GM10847 (cell line): Measurements from ENCODE around the gene HMG20A.

Experiments used
- POLR2A ChIP-seq: IDR thresholded peaks from 2 replicates; pipeline ENCODE4 v1.6.1; 2011; ENCODE audit not compliant: insufficient read length; ENCODE audit errors: extremely low read depth

Gene HMG20A

DNA sequence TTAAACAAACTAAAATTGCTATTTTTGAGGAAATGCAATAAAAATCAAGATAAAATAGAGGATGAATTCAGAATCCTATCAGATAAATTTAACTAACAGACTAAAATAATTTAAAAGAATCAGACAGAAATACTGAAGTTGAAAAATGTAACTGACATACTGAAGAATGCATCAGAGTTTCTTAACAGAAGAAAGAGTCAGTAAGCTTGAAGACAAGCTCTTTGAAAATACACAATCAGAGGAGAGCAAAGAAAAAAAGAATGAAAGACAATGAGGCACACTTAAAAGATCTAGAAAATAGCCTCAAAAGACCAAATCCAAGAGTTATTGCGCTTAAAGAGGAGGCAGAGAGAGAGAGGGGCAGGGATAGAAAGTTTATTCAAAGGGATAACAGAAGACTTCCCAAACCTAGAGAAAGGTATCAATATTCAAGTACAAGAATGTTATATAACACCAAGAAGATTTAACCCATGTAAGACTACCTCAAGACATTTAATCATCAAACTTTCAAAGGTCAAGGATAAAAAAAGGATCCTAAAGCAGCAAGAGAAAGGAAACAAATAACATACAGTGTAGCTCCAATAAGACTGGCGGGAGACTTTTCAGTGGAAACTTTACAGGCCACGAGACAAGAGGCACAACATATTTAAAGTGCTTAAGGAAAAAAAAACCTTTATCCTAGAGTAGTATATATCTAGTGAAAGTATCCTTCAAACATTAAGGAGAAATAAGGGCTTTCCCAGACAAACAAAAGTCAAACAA is 25.5 kb upstream of the HMG20A start:
- TF ChIP-seq POLR2A = no peak

DNA sequence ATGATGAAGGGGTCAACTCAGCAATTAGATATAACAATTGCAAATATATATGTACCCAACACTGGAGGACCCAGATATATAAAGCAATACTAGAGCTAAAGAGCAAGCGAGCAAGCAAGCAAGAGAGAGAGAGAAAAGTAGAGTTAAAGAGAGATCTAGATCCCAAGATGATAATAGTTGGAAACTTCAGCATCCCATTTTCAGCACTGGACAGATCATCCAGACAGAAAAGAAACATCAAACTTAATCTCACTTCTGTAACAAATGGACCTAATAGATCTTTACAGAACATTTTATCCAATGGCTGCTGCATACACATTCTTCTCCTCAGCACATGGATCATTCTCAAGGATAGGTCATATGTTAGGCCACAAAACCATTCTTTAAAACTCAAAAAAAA is 24.0 kb upstream of the HMG20A start:
- TF ChIP-seq POLR2A = no peak

DNA sequence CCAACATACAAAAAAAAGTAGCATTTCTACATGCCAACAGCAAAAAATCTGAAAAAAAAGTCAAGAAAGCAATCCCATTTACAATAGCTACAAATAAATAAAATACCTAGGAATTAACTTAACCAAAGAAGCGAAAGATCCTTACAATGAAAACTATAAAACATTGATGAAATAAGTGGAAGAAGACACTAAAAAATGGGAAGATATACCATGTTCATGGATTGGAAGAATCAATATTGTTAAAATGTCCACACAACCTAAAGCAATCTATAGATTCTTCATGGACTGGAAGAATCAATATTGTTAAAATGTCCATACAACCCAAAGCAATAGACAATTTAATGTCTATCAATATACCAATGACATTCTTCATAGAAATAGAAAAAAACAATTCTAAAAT is 21.8 kb upstream of the HMG20A start:
- TF ChIP-seq POLR2A = no peak

DNA sequence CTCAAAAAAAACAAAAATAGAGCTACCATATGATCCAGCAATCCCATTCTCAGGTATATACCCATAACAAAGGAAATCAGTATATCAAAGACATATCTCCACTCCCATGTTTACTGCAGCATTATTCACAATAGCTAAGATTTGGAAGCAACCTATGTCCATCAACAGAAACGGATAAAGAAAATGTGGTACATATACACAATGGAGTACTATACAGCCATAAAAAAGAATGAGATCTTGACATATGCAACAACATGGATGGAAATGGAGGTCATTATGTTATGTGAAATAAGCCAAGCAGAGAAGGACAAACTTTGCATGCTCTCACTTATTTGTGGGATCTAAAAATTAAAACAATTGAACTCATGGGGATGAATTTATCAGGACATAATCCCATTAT is 20.4 kb upstream of the HMG20A start:
- TF ChIP-seq POLR2A = no peak

DNA sequence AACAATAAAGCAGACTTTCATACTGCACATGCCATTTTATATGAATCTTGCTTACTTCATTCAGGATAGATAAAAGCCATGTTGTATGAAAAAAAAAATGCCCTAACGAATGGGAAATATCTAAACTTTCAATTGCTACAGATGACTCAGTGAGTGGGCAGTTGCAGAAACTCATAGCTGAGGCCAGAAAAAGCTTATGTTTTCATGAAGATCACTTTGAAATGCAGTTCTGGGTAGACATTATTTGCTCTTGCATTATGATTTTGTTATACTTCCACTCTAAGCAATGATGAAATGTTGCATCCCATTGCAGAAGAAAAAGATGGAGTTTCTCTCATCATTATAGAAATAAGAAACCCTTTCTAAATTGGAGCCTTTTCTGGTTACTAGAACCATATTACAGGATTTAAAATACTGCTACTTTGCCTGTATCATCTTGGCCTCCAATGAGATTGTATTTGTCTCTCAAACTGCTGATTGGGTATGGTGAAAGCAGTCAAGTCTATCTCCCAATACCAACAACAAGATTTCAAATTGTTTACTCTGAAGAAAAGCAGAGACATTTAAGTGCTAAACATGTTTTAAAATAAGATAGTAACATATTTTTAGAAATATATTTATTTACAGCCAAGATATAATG is 17.8 kb upstream of the HMG20A start:
- TF ChIP-seq POLR2A = no peak

DNA sequence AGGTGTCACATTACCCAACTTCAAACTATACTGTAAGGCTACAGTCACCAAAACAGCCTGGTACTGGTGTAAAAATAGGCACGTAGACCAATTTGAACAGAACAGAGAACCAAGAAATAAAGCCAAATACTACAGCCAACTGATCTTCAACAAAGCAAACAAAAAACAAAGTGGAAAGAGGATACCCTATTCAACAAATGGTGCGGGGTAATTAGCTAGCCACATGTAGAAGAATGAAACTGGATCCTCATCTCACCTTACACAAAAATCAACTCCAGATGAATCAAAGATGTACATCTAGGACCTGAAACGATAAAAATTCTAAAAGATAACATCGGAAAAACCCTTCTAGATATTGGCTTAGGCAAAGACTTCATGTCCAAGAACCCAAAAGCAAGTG is 13.8 kb upstream of the HMG20A start:
- TF ChIP-seq POLR2A = no peak

DNA sequence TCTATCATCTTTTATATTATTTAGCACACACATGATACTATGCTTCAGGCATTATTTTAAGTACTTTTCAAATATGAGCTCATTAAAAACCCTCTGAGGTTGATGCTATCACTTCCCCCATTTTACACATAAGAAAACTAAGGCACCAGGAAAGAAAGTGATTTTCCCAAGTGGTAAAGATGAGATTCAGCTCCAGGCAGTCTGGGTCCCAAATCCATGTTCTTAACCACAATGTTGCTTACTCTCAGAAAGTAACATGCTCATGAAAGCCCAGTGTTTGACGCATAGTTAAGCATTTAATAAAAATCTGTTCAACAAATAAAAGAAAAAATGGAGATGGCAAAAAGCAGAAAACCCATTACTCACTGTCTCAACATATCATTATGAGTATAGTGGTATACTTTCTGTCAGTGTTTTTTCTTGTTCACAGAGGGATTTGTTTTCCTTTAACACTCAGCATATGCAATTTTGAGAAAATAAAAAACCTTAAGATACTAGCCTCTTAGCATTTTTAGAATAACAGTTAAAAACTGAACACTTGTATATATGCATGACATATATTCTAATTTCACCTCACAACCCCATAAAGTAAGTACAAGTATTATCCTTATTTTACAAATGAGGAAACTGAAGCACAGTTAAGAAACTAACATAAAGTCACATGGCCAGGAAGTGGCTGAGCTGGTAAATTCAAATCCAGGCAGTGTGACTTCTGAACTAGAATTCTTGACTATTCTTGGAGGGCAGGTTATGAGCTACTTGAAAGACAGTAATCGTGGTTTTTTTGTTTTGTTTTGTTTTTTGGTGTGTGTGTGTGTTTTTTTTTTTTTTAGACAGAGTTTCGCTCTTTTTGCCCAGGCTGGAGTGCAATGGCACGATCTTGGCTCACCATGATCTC is 11.2 kb upstream of the HMG20A start:
- no peak for TF ChIP-seq POLR2A

DNA sequence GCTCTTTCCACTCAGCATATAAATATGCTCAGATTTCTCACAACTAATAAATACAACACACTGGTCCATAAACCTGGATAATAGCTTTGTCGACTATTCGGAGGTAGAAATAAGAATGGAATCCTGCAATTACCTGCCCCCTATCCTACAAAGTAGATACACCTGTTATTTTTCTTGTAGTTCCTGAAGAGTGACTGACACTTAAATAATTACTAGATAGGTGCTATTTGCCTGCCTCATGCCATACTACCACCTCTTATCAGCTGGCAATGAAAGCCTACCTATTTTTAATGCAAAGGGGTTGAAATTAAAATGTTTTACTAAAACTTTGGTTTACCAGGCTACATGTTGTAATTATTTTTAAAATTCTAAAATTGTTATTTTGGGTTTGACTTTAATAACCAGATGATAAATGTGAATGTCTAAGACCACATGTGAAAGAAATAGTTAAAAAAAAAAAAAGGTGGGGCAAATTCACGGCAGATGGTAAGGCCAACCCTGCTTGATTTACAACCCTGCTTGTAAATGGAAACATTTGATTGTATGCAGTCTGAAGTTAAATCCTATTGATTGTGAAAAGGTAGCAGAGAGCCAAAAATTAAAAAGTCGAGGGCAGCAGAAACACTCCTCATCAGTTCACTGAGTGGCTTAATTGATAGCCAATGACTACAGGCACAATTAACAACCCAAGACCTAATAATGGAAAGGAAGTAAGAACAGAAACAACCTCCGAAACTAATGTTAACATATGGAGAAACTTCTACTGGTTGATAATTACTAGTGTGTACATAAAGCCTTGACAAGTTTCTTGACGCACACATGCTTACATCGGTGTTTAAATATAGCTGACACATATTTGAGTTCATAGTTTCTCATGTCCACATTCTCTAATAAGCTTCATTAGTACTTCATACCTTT is 9.7 kb upstream of the HMG20A start:
- no peak for TF ChIP-seq POLR2A

DNA sequence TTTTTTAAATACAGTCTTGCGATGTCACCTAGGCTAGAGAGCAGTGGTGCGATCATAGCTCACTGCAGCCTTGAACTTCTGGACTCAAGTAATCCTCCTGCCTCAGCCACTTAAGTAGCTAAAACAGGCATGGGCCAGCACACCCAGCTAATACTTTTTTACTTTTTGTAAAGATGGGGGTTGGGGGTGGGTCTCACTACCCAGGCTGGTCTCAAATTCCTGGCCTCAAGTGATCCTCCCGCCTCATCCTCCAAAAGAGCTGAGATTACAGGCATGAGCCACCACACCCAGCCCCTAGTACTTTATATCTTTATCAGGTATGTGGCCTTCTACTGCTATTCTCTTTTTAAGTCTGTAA is 9.1 kb upstream of the HMG20A start:
- TF ChIP-seq POLR2A = no peak

DNA sequence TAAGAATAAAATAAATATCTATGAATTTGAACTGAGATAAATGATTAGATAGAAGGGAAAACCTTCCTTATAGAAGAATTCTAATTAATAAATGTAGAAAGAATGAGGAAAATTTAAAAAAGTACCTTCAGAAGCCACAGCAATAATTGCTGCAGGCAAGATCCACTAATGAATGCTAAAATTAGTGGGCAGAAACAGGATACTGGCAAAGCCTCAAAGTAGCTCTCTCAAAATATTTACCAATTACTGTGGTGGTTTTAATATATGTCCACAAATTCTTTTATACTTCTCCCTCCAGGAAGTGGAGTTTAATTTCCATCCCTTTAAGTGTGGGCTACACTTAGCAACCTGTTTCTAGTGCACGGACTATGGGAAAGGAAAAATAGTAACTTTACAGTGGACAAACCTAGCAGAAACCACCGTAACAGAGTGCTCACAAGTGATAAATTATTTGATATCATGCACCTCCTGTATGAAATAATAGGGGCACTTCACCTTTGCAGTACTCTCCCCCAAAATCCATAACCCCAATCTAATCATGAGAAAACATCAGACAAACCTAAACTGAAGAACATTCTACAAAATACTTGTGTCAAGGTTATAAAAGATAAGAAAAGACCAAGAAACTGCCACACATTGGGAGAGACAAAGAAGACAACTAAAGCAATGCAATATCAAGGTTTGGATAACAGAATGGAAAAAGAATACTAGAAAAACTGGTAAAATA is 7.6 kb upstream of the HMG20A start:
- TF ChIP-seq POLR2A = no peak

DNA sequence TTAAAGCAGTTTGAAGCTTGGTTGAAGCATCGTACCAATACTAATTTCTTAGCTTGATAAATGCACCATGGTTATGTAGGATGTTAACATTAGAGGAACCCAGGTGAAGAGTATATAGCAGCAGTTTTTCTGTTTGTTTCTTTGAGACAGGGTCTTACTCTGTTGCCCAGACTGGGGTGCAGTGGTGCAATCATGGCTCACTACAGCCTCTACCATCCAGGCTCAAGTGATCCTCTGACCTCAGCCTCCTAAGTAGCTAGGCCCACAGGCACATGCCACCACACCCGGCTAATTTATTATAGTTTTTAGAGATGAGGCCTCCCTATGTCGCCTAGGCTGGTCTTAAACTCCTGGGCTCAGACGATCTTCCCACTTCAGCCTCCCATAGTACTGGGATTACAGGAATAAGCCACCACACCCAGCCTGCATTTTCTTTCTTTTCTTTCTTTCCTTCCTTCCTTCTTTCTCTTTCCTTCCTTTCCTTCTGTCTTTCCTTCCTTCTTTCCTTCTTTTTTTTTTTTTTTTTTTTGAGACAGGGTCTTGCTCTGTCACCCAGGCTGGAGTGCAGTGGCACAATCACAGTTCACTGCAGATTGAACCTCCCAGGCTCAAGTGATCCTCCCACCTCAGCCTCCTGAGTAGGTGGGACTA is 6.9 kb upstream of the HMG20A start:
- no peak for TF ChIP-seq POLR2A

DNA sequence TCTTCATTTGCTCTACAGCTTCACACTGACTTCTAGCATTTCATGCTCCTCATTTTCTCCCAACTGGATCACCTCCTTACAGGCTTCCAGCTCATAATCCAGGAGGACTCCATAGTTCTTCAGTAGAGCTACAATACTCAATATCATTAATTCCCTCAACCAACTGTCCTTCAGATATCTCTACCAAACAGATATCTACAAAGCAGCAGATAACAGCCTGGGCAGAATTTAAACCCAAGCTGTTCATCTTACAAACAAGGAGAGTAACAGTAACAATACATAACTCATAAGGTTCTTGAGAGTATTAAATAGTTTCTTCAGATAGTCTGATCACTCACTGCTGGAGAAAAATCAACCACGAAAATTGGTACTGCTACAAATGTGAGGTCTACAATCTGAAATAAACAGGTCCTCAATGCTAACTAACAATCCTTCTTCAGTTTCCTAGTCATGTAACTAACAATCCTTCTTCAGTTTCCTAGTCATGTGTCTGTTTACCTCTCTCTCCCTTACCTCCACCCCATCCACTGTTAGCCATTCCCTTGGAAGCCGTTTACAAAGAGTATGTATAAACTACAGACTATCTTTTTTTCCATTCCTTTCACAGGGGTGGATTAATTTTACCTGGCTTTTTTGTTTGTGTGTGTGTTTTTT is 5.8 kb upstream of the HMG20A start:
- TF ChIP-seq POLR2A = no peak

DNA sequence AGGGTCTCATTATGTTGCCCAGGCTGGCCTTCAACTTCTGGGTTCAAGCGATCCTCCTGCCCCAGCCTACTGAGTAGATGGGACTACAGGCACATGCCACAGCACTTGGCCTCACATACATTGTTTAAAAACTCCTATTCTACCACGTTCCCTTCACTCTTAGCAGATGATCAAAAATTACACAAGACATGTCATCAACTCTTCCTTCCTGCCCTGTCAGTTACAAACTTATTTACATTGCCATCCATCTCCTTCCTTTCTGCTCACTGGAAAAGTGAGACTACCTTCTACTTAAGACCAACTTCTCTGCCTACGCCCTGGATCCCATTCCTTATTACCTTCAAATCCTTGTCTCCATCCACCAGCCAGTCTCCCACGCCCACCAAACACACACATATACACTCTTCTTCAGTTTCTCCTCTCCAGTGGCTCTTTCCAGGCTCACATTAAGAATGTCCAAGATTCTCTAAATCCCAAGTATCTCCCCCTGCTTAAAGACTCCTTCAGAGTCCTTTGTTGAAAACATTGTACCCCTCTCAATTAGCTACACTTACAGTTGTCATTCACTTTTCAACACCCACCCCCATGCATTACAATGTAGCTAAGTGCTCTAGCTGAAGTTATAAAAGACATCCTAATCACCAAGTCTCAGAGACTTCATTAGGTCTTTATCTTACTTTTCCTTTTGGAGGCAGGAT is 5.1 kb upstream of the HMG20A start:
- no peak for TF ChIP-seq POLR2A
